Smooth muscle cell (in vitro differentiated cells): Measurements from ENCODE around the gene OVAAL. TPM values are rescaled to one million over a fixed set of nuclear protein-coding genes. Genes with fewer than 3 reads are reported as not detected.

Experiments
- DNase-seq: peaks from one replicate; lab custom pipeline; 2025; ENCODE audit not compliant: unreplicated experiment; lab: John Stamatoyannopoulos, UW
- H2AFZ ChIP-seq: fragments of 200-600 bp; sonication (generic); 2 replicates; pipeline ENCODE4 v1.6.0; 2016; ENCODE audit warnings: antibody characterized with exemption, low read depth, mild to moderate bottlenecking
- H3F3A ChIP-seq: fragments of 200-600 bp; sonication (generic); 2 replicates; pipeline ENCODE4 v1.6.0; 2017; ENCODE audit warnings: antibody characterized with exemption, low read depth
- H3K27ac ChIP-seq: fragments of 200-600 bp; sonication (generic); 2 replicates; pipeline ENCODE4 v1.5.1; 2016; ENCODE audit warnings: low read depth, mild to moderate bottlenecking
- H3K27me3 ChIP-seq: fragments of 200-600 bp; sonication (generic); 2 replicates; pipeline ENCODE4 v1.6.1; 2016; ENCODE audit warnings: low read depth, mild to moderate bottlenecking
- H3K36me3 ChIP-seq: fragments of 200-600 bp; sonication (generic); 2 replicates; pipeline ENCODE4 v1.5.1; 2016; ENCODE audit warnings: low read depth
- H3K4me1 ChIP-seq: fragments of 200-600 bp; sonication (generic); 2 replicates; pipeline ENCODE4 v1.5.1; 2016; ENCODE audit warnings: low read depth
- H3K4me2 ChIP-seq: fragments of 200-600 bp; sonication (generic); 2 replicates; pipeline ENCODE4 v1.6.0; 2016; ENCODE audit warnings: mild to moderate bottlenecking
- H3K4me3 ChIP-seq: fragments of 200-600 bp; sonication (generic); 2 replicates; pipeline ENCODE4 v1.5.1; 2016; ENCODE audit warnings: mild to moderate bottlenecking
- H3K79me2 ChIP-seq: fragments of 200-600 bp; sonication (generic); 2 replicates; pipeline ENCODE4 v1.6.0; 2016; ENCODE audit warnings: low read depth, mild to moderate bottlenecking
- H3K9ac ChIP-seq: fragments of 200-600 bp; sonication (generic); 2 replicates; pipeline ENCODE4 v1.6.0; 2016; ENCODE audit warnings: low read depth
- H3K9me3 ChIP-seq: fragments of 200-600 bp; sonication (generic); replicated peaks from 2 replicates; pipeline ENCODE4 v1.5.1; 2016; ENCODE audit warnings: low read depth
- H4K20me1 ChIP-seq: fragments of 200-600 bp; sonication (generic); 2 replicates; pipeline ENCODE4 v1.6.0; 2016; ENCODE audit warnings: low read depth
- WGBS: methylation state at CpG from one replicate; pipeline ENCODE4 v1.1.7; 2016; ENCODE audit warnings: low lambda C conversion rate; 5-methylcytosine and 5-hydroxymethylcytosine counted together
- polyA plus RNA-seq: library from polyadenylated mRNA; unstranded; fragments of >200 nt; fragmentation: Nextera tagmentation; extraction: Ambion mirVana; gene quantifications from 2 replicates; pipeline ENCODE4 v1.2.1, GENCODE V29; 2016
- total RNA-seq: library from RNA; depleted of rRNA; stranded (reverse); fragments of >200 nt; gene quantifications from 2 replicates; pipeline ENCODE4 v1.2.3, GENCODE V29; 2014
- TF ChIP-seq, protein P1 (sequence below): fragments of 200-600 bp; sonication (generic); IDR thresholded peaks from 2 replicates; pipeline ENCODE4 v1.5.1; 2017; ENCODE audit warnings: borderline replicate concordance, mild to moderate bottlenecking, antibody characterized with exemption; ENCODE audit not compliant: insufficient read depth, poor library complexity, severe bottlenecking

Gene OVAAL
- total and polyA plus RNA-seq, 2 experiments from 2014 or later, result not detected

DNA sequence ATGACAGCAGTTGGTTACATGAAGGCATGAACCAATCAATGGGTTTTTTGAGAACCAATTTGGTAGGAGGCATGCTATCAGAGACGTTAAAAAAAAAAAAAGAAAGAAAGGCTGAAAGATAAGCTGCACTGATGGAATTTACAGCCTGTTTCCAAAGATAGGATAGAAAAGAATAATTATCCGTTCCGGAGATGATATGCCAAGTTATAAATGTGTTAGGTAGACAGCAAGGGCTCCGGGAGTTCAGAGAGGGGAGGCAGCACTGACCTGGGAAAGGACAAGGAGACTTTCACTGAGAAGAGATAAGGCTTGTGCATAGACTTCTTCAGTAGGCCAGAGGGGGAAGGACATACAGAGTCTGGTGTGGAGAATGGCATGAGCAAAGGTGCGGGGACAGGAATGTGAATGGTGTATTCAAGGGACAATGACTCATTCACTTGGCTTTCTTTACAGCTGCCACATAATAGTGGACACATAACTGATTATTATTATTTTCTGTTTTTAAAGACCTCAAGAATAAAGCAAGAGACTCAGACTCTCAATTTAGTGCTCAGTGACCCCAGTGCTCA lies 31.6 kb upstream of the OVAAL start:
- Histone ChIP-seq H3K4me1 (no peaks in the 10 kb centered on the region), H3K4me3 (no peak overlapping the region), H4K20me1 (no peaks in the 10 kb centered on the region), H3F3A (no peaks in the 10 kb centered on the region), H2AFZ (no peak overlapping the region), H3K36me3 (no peaks in the 10 kb centered on the region), H3K9ac (no peak overlapping the region), H3K9me3 (no peaks in the 10 kb centered on the region), H3K27ac (no peak overlapping the region), H3K4me2 (no peak overlapping the region), H3K27me3 (no peaks in the 10 kb centered on the region), H3K79me2 (no peaks in the 10 kb centered on the region)
- DNase-seq, result no peak
- 72% methylated on average over 5 of the region's 5 CpGs for WGBS
- TF ChIP-seq, protein P1, sequence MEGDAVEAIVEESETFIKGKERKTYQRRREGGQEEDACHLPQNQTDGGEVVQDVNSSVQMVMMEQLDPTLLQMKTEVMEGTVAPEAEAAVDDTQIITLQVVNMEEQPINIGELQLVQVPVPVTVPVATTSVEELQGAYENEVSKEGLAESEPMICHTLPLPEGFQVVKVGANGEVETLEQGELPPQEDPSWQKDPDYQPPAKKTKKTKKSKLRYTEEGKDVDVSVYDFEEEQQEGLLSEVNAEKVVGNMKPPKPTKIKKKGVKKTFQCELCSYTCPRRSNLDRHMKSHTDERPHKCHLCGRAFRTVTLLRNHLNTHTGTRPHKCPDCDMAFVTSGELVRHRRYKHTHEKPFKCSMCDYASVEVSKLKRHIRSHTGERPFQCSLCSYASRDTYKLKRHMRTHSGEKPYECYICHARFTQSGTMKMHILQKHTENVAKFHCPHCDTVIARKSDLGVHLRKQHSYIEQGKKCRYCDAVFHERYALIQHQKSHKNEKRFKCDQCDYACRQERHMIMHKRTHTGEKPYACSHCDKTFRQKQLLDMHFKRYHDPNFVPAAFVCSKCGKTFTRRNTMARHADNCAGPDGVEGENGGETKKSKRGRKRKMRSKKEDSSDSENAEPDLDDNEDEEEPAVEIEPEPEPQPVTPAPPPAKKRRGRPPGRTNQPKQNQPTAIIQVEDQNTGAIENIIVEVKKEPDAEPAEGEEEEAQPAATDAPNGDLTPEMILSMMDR, result no peak

DNA sequence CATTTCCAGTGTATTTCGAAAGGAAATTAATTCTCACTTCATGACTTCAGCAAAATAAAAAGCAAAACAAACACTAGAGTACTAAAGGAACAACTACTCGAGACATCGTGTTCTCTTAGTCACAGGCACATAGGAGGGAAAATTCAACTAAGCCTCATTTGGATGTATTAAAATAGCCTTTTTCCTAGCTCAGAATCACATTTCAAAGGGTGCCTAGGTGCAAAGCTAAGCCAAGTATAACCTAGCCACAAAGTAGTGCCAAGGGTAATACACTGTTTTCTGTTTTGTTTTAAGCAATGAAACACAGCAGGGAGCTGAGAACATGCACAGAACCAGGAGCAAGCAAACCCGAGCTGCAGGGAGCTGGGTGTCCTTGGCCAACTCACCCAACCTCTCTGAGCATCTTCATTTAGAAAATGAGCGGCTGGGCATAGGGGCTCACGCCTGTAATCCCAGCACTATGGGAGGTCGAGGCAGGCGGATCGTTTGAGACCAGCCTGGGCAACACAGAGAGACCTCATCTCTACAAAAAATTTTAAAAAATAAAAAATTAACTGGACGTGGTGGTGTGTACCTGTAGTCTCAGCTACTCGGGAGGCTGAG lies 29.8 kb upstream of the OVAAL start:
- Histone ChIP-seq H3K27ac (no peak overlapping the region), H3K9me3 (no peaks in the 10 kb centered on the region), H3K27me3 (no peaks in the 10 kb centered on the region), H3K4me1 (no peaks in the 10 kb centered on the region), H3K36me3 (no peaks in the 10 kb centered on the region), H3K4me2 (no peak overlapping the region), H3K4me3 (no peak overlapping the region), H3F3A (no peaks in the 10 kb centered on the region), H4K20me1 (no peaks in the 10 kb centered on the region), H2AFZ (no peak overlapping the region), H3K79me2 (no peaks in the 10 kb centered on the region), H3K9ac (no peak overlapping the region)
- DNase-seq, result no peak
- 91% methylated on average over 11 of the region's 11 CpGs for WGBS
- TF ChIP-seq, protein P1, result no peak

DNA sequence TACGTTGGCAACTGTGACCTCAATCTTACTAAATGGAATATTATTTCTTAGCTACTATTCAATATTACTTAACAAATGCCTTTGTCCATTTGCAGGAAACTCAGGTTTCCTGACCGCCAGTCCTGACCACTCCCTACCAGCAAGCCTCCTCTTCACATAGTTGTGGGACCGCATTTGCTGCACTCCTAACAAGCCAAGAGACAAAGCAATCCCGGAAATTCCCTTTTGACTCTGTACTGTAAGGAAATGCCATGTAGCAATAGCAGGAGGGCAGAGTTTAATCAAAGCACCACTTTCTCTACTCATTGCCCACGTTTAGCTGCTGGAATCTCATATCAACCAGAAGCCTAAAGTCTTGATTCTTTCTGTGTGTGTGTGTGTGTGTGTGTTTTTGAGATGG lies 28.3 kb upstream of the OVAAL start:
- WGBS, result 47% methylated on average over 5 of the region's 5 CpGs
- H4K20me1 ChIP-seq, result no peaks in the 10 kb centered on the region
- H3K36me3 ChIP-seq, result no peaks in the 10 kb centered on the region
- no peaks in the 10 kb centered on the region for H3K4me1 ChIP-seq
- no peaks in the 10 kb centered on the region for H3F3A ChIP-seq
- no peaks in the 10 kb centered on the region for H3K9me3 ChIP-seq
- H3K27ac ChIP-seq, result no peak overlapping the region
- no peaks in the 10 kb centered on the region for H3K79me2 ChIP-seq
- TF ChIP-seq, protein P1, result no peak
- peak overlapping the region; percentile 21 for H3K4me2 ChIP-seq
- no peak for DNase-seq
- H3K27me3 ChIP-seq, result no peaks in the 10 kb centered on the region
- no peak overlapping the region for H2AFZ ChIP-seq
- no peak overlapping the region for H3K9ac ChIP-seq
- H3K4me3 ChIP-seq, result no peak overlapping the region

DNA sequence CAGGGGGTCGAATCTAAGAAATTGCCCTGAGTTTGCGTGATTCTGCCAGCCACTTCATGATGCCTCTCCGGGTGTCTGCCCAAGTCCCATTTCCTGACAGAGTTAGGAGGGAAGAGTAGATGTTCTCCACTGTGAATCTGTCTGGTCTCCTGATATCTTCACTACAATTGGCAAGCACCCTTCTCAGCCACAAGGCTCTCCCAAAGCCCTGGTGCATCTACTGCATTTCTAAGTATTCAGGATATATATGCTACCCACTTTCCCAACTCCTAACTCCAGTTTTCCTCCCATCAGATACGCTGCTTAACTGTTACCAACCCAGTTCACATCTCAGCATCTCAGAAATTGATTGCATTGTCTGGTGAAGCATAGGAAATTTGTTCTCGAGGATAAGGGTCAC lies 25.9 kb upstream of the OVAAL start:
- 91% methylated on average over 5 of the region's 5 CpGs for WGBS
- no peaks in the 10 kb centered on the region for H3K79me2 ChIP-seq
- H3K9ac ChIP-seq, result no peak overlapping the region
- no peak overlapping the region for H3K27ac ChIP-seq
- TF ChIP-seq, protein P1, result no peak
- no peak overlapping the region for H3K4me2 ChIP-seq
- H4K20me1 ChIP-seq, result no peaks in the 10 kb centered on the region
- DNase-seq, result no peak
- H3K27me3 ChIP-seq, result no peaks in the 10 kb centered on the region
- no peaks in the 10 kb centered on the region for H3F3A ChIP-seq
- no peak overlapping the region for H3K4me3 ChIP-seq
- H3K9me3 ChIP-seq, result no peaks in the 10 kb centered on the region
- no peaks in the 10 kb centered on the region for H3K4me1 ChIP-seq
- H2AFZ ChIP-seq, result peak overlapping the region; percentile 49
- no peaks in the 10 kb centered on the region for H3K36me3 ChIP-seq
